GM06990 (cell line): Measurements from ENCODE around the gene PTGER1.

Source experiments
- DNase-seq: peaks from one replicate; pipeline ENCODE4 v3.0.0-alpha.2; 2011; ENCODE audit not compliant: insufficient read length; ENCODE audit errors: extremely low read depth
- H3K27me3 ChIP-seq: replicated peaks from 2 replicates; pipeline ENCODE4 v1.6.0; 2011; ENCODE audit warnings: low read length; ENCODE audit not compliant: control insufficient read depth, insufficient read depth
- H3K36me3 ChIP-seq: 2 replicates; pipeline ENCODE4 v1.5.1; 2011; ENCODE audit warnings: low read length; ENCODE audit not compliant: control insufficient read depth, insufficient read depth
- H3K4me3 ChIP-seq: replicated peaks from 2 replicates; pipeline ENCODE4 v1.5.1; 2011; ENCODE audit warnings: low read depth, mild to moderate bottlenecking, control low read depth, low read length
- TF ChIP-seq, protein P1 (sequence below): IDR thresholded peaks from 2 replicates; pipeline ENCODE4 v1.5.1; 2011; ENCODE audit warnings: low read length, control low read depth, mild to moderate bottlenecking, inconsistent platforms; ENCODE audit not compliant: insufficient read depth, poor library complexity, severe bottlenecking

PTGER1 gene

GRCh38 chr19:14434543-14435319 is 40.4 kb downstream of the PTGER1 start:
- Histone ChIP-seq H3K36me3 (no peaks in the 10 kb centered on the region), H3K4me3 (peak overlapping the region; percentile 79; the same call in 1 of the 2 replicates), H3K27me3 (no peaks in the 10 kb centered on the region)
- TF ChIP-seq, protein P1, sequence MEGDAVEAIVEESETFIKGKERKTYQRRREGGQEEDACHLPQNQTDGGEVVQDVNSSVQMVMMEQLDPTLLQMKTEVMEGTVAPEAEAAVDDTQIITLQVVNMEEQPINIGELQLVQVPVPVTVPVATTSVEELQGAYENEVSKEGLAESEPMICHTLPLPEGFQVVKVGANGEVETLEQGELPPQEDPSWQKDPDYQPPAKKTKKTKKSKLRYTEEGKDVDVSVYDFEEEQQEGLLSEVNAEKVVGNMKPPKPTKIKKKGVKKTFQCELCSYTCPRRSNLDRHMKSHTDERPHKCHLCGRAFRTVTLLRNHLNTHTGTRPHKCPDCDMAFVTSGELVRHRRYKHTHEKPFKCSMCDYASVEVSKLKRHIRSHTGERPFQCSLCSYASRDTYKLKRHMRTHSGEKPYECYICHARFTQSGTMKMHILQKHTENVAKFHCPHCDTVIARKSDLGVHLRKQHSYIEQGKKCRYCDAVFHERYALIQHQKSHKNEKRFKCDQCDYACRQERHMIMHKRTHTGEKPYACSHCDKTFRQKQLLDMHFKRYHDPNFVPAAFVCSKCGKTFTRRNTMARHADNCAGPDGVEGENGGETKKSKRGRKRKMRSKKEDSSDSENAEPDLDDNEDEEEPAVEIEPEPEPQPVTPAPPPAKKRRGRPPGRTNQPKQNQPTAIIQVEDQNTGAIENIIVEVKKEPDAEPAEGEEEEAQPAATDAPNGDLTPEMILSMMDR, result no peak
- DNase-seq, result no peak

GRCh38 chr19:14433554-14434501 is 41.3 kb downstream of the PTGER1 start:
- DNase-seq, result peak; percentile 45
- no peaks in the 10 kb centered on the region for H3K27me3 ChIP-seq
- TF ChIP-seq, protein P1, result peak; percentile 13
- peak overlapping the region; percentile 79 for H3K4me3 ChIP-seq
- no peaks in the 10 kb centered on the region for H3K36me3 ChIP-seq

GRCh38 chr19:14432791-14433553 is 42.2 kb downstream of the PTGER1 start, which contains the start of gene PKN1:
Gene PKN1 (plus strand): TSS chr19:14433306. CDS start chr19:14433522, 216 bp downstream.
- peak within 1 kb of the TSS; percentile 79 for H3K4me3 ChIP-seq
- H3K36me3 ChIP-seq, result no peaks in the 10 kb centered on the region
- H3K27me3 ChIP-seq, result no peaks in the 10 kb centered on the region
- DNase-seq, result peak; percentile 71
- TF ChIP-seq, protein P1, result no peak

DNA sequence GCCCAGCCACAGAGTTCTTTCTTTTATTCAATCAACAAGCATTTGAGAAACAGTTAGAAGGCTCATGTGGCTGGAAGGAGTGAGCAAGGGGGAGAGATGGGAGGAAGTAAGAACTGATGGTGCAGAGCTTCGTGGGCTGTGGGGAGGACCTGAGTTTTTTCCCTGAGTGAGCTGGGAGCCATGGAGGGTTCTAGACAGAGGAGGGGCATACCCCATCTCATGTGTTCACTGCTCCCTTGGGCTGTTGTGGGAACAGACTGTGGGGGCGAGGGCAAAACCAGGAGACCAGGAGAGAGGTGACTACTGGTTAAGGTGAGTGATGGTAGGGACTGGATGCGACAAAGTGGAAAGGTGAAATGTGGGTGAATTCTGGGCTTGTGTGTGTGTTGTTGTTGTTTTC is 44.4 kb downstream of the PTGER1 start:
- Histone ChIP-seq H3K27me3 (no peaks in the 10 kb centered on the region), H3K4me3 (no peak overlapping the region), H3K36me3 (no peaks in the 10 kb centered on the region)
- no peak for DNase-seq
- TF ChIP-seq, protein P1, result no peak

GRCh38 chr19:14428882-14429416 is 46.2 kb downstream of the PTGER1 start:
- DNase-seq, result no peak
- TF ChIP-seq, protein P1, result no peak
- Histone ChIP-seq H3K4me3 (no peak overlapping the region), H3K36me3 (no peaks in the 10 kb centered on the region), H3K27me3 (no peaks in the 10 kb centered on the region)
